CD4-positive, alpha-beta T cell treated with Interleukin-6 at 100 ng/mL for 8 hours (primary cell): ENCODE measurements around the gene TBC1D5.
"Not testable (repeated sequence)": the region's sequence is repeated elsewhere in the genome, so short reads cannot be mapped to it uniquely, and the experiment has no call there.

Experiments used
- DNase-seq: peaks from one replicate; pipeline ENCODE4 v3.0.0-alpha.2; 2020; ENCODE audit warnings: mixed read lengths, low spot score

The TBC1D5 gene

GRCh38 chr3:17351193-17351592 lies 391.2 kb downstream of the TBC1D5 start:
- DNase-seq: not testable (repeated sequence)

GRCh38 chr3:17349093-17349492 lies 393.3 kb downstream of the TBC1D5 start:
- no peak for DNase-seq

GRCh38 chr3:17342119-17342518 lies 400.3 kb downstream of the TBC1D5 start:
- DNase-seq: no peak

- no peak for DNase-seq
Measured at GRCh38 chr3:17340693-17341092, 401.7 kb downstream of the TBC1D5 start.

GRCh38 chr3:17340261-17340660 lies 402.2 kb downstream of the TBC1D5 start:
- no peak for DNase-seq

- DNase-seq: no peak
Measured at GRCh38 chr3:17339132-17339575, 403.3 kb downstream of the TBC1D5 start.

GRCh38 chr3:17336291-17336690 lies 406.1 kb downstream of the TBC1D5 start:
- DNase-seq: no peak

GRCh38 chr3:17333893-17334292 lies 408.5 kb downstream of the TBC1D5 start:
- no peak for DNase-seq

GRCh38 chr3:17333446-17333845 lies 409.0 kb downstream of the TBC1D5 start:
- no peak for DNase-seq

- no peak for DNase-seq
Measured at GRCh38 chr3:17330660-17331059, 411.8 kb downstream of the TBC1D5 start.

- DNase-seq: no peak
Measured at GRCh38 chr3:17329927-17330326, 412.5 kb downstream of the TBC1D5 start.

- DNase-seq: peak; percentile 6
Measured at GRCh38 chr3:17322106-17322793, 420.2 kb downstream of the TBC1D5 start.

GRCh38 chr3:17320266-17320665 lies 422.2 kb downstream of the TBC1D5 start:
- no peak for DNase-seq

- no peak for DNase-seq
Measured at GRCh38 chr3:17315897-17316296, 426.5 kb downstream of the TBC1D5 start.

GRCh38 chr3:17314171-17314570 lies 428.3 kb downstream of the TBC1D5 start:
- no peak for DNase-seq

- no peak for DNase-seq
Measured at GRCh38 chr3:17313746-17314145, 428.7 kb downstream of the TBC1D5 start.

GRCh38 chr3:17310983-17311382 lies 431.4 kb downstream of the TBC1D5 start:
- DNase-seq: no peak

GRCh38 chr3:17307887-17308286 lies 434.5 kb downstream of the TBC1D5 start:
- DNase-seq: no peak

- no peak for DNase-seq
Measured at GRCh38 chr3:17307482-17307881, 434.9 kb downstream of the TBC1D5 start.

GRCh38 chr3:17304969-17305368 lies 437.5 kb downstream of the TBC1D5 start:
- no peak for DNase-seq

- DNase-seq: no peak
Measured at GRCh38 chr3:17302774-17303173, 439.7 kb downstream of the TBC1D5 start.

GRCh38 chr3:17302170-17302569 lies 440.3 kb downstream of the TBC1D5 start:
- DNase-seq: no peak

GRCh38 chr3:17301271-17301670 lies 441.2 kb downstream of the TBC1D5 start:
- DNase-seq: no peak

- DNase-seq: no peak
Measured at GRCh38 chr3:17300441-17300840, 442.0 kb downstream of the TBC1D5 start.
